Cardiac ventricle fibroblast (primary cell): ENCODE results near the gene TBCC. TPM values are rescaled to one million over a fixed set of nuclear protein-coding genes. Genes with fewer than 3 reads are reported as not detected.

ENCODE experiments used
- total RNA-seq: library from RNA; depleted of rRNA; stranded (reverse); fragments of >200 nt; gene quantifications from 2 replicates; pipeline ENCODE4 v1.2.3, GENCODE V29; 2015

The TBCC gene, protein sequence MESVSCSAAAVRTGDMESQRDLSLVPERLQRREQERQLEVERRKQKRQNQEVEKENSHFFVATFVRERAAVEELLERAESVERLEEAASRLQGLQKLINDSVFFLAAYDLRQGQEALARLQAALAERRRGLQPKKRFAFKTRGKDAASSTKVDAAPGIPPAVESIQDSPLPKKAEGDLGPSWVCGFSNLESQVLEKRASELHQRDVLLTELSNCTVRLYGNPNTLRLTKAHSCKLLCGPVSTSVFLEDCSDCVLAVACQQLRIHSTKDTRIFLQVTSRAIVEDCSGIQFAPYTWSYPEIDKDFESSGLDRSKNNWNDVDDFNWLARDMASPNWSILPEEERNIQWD
- total RNA-seq = 27.8 and 38.4 TPM in 2 replicates

DNA sequence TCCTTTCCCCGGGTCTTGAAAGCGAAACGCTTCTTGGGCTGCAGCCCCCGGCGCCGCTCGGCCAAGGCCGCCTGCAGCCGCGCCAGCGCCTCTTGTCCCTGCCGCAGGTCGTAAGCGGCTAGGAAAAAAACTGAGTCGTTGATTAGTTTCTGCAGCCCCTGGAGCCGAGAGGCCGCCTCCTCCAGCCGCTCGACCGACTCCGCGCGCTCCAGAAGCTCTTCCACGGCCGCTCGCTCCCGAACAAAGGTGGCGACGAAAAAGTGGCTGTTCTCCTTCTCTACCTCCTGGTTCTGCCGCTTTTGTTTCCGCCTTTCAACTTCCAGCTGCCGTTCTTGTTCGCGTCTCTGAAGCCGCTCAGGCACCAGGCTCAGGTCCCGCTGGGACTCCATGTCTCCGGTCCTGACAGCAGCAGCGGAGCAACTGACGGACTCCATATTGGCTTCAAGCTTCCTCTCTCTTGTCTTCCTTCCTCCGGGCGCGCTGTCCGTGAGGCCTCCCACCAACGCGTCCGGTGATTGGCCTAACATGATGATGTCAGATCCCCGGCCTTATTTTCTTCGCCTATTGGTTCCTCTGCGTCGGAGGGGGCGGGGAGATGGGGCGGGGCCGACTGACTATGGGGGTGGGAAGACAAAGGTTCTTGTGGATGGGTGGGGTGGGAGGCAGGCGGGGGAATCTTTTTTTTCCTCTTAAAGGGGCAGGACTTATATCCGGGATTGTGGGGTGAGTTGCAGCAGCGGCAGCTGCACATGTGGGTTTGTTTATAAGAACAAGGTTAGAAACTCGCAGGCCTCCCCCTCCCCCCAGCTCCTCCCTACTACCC lies at the start of gene TBCC:
TBCC (minus strand) TSS at position 464 of the 823 bp plus-strand sequence; CDS start at position 434, 30 bp downstream.

GRCh38 chr6:42781796-42782688 lies 36.1 kb upstream of the TBCC start, which contains the start of gene BICRAL:
BICRAL (plus strand) TSS chr6:42782052; CDS start chr6:42822023, 39,971 bp downstream.

GRCh38 chr6:42722497-42722896 lies 23.4 kb downstream of the TBCC start, which contains the start of gene PRPH2:
PRPH2 (minus strand) TSS chr6:42722597; CDS start chr6:42722334, 263 bp downstream.

Other genes starting within 250 kb of the TBCC start
- gene UBR2, start 182.1 kb downstream of the TBCC start, total RNA-seq = 15.8 and 16.2 TPM in 2 replicates
- 0.12 and 0.24 TPM in 2 replicates for gene PRPH2, start 23.5 kb downstream of the TBCC start, total RNA-seq
- 6.6 and 7.0 TPM in 2 replicates for gene BICRAL, start 35.9 kb upstream of the TBCC start, total RNA-seq
- 77.8 and 97.9 TPM in 2 replicates for gene RPL7L1, start 133.5 kb upstream of the TBCC start, total RNA-seq
- not detected in 2 replicates for gene PTCRA, start 169.9 kb upstream of the TBCC start, total RNA-seq
- 25.5 and 27.7 TPM in 2 replicates for gene CNPY3, start 183.4 kb upstream of the TBCC start, total RNA-seq
- not detected in 2 replicates for gene GNMT, start 214.7 kb upstream of the TBCC start, total RNA-seq
- 20.8 and 21.8 TPM in 2 replicates for gene PEX6, start 233.1 kb upstream of the TBCC start, total RNA-seq
- gene PPP2R5D, start 238.5 kb upstream of the TBCC start, total RNA-seq = 31.8 TPM in 2 replicates